HCT116 (cell line): ENCODE results near the gene CELA2B. TPM values are rescaled to one million over a fixed set of nuclear protein-coding genes. Genes with fewer than 3 reads are reported as not detected.

Source experiments
- ATAC-seq: fragments of 200-7000 bp; cut with Tn5 transposase; 2 replicates; pipeline ENCODE4 v1.9.1; 2020; ENCODE audit warnings: mild to moderate bottlenecking, moderate library complexity
- BruUV-seq: library from RNA; stranded (reverse); fragments of 400-500 nt; replicated peaks from 2 replicates; lab custom pipeline; 2021; lab: Mats Ljungman, UMichigan
- CTCF ChIA-PET: fragments of 300-600 bp; sonication (Branson Sonifier 250); formaldehyde crosslinking; loops from one replicate; lab custom pipeline; 2021; ENCODE audit warnings: antibody characterized with exemption; lab: Charles Lee
- POLR2A ChIA-PET: fragments of 300-600, 350-600 bp; sonication (Branson Sonifier 250); formaldehyde crosslinking; loops from one replicate; lab custom pipeline; 2021; ENCODE audit warnings: antibody characterized with exemption; lab: Charles Lee
- RAD21 ChIA-PET, 2 experiments: fragments of 300-600 bp; sonication (Branson Sonifier 250); formaldehyde crosslinking; loops; one replicate each; lab custom pipeline; 2023; ENCODE audit warnings: low total read pairs in 2 of 2; ENCODE audit not compliant: uncharacterized antibody in 2 of 2, unreplicated experiment in 2 of 2, low non-redundant PET in 1 of 2; lab: Charles Lee
- DNase-seq: peaks from one replicate; pipeline ENCODE4 v3.0.0-alpha.2; 2010; ENCODE audit warnings: low read depth, low spot score
- H2AFZ ChIP-seq: fragments of 200-600 bp; shearing (Covaris generic), sonication (generic); 2 replicates; pipeline ENCODE4 v1.6.1; 2017; ENCODE audit warnings: low read depth, mixed run types, mixed read lengths, antibody characterized with exemption, low read length; ENCODE audit not compliant: poor library complexity, severe bottlenecking
- H3K27ac ChIP-seq: 2 replicates; pipeline ENCODE4 v1.5.1; 2012; ENCODE audit warnings: low read depth, low read length
- H3K27me3 ChIP-seq: fragments of 200-600 bp; sonication (generic); 2 replicates; pipeline ENCODE4 v1.6.1; 2016; ENCODE audit warnings: mixed run types, low read length, mixed read lengths; ENCODE audit not compliant: insufficient read depth
- H3K36me3 ChIP-seq, 2 experiments: fragments of 200-500 bp in 1 of 2; fragments of 200-600 bp in 1 of 2; sonication (Bioruptor generic) in 1 of 2; sonication (generic) in 1 of 2; 2 replicates each; pipeline versions ENCODE4 v1.5.1 to v1.6.1; 2014 to 2016; ENCODE audit warnings: low read length in 2 of 2, inconsistent platforms in 1 of 2, mixed read lengths in 1 of 2, mixed run types in 1 of 2; ENCODE audit not compliant: insufficient read depth in 2 of 2, control insufficient read depth in 1 of 2
- H3K4me1 ChIP-seq, 2 experiments: fragments of 200-600 bp in 1 of 2; sonication (generic) in 1 of 2; 2 replicates each; pipeline versions ENCODE4 v1.5.1 to v1.6.1; 2012 to 2017; ENCODE audit warnings: low read length in 2 of 2, inconsistent platforms in 1 of 2, mild to moderate bottlenecking in 1 of 2, mixed read lengths in 1 of 2, mixed run types in 1 of 2, moderate library complexity in 1 of 2; ENCODE audit not compliant: insufficient read depth in 2 of 2, control insufficient read depth in 1 of 2
- H3K4me2 ChIP-seq: fragments of 200-600 bp; sonication (generic); 2 replicates; pipeline ENCODE4 v1.6.1; 2017; ENCODE audit warnings: mixed run types, low read length, mixed read lengths
- H3K4me3 ChIP-seq, 2 experiments: fragments of 200-600 bp in 1 of 2; sonication (generic) in 1 of 2; replicated peaks in 1 of 2; 2 replicates each; pipeline ENCODE4 v1.5.1; 2011 to 2016; ENCODE audit warnings: low read length in 2 of 2, control low read depth in 1 of 2, low read depth in 1 of 2, mild to moderate bottlenecking in 1 of 2, mixed read lengths in 1 of 2, mixed run types in 1 of 2
- H3K79me2 ChIP-seq: fragments of 200-600 bp; sonication (generic); 2 replicates; pipeline ENCODE4 v1.6.1; 2017; ENCODE audit warnings: mild to moderate bottlenecking, mixed run types, low read length, moderate library complexity, mixed read lengths; ENCODE audit not compliant: insufficient read depth
- H3K9ac ChIP-seq: fragments of 200-600 bp; sonication (generic); 2 replicates; pipeline ENCODE4 v1.6.1; 2016; ENCODE audit warnings: low read length, mixed read lengths
- H3K9me2 ChIP-seq: fragments of 200-600 bp; sonication (generic), shearing (Covaris generic); 2 replicates; pipeline ENCODE4 v1.6.1; 2017; ENCODE audit warnings: mixed run types, mild to moderate bottlenecking, moderate library complexity; ENCODE audit not compliant: insufficient read depth
- H3K9me3 ChIP-seq, 2 experiments: fragments of 200-500 bp in 1 of 2; fragments of 200-600 bp in 1 of 2; sonication (Bioruptor generic) in 1 of 2; sonication (generic) in 1 of 2; 2 replicates each; pipeline ENCODE4 v1.6.1; 2014 to 2017; ENCODE audit warnings: low read length in 2 of 2, mixed read lengths in 2 of 2, inconsistent platforms in 1 of 2, low read depth in 1 of 2, mild to moderate bottlenecking in 1 of 2, mixed run types in 1 of 2, moderate library complexity in 1 of 2; ENCODE audit not compliant: control insufficient read depth in 1 of 2, insufficient read depth in 1 of 2
- H4K20me1 ChIP-seq: fragments of 200-600 bp; sonication (generic), shearing (Covaris generic); 2 replicates; pipeline ENCODE4 v1.6.1; 2017; ENCODE audit warnings: mixed run types, mild to moderate bottlenecking, moderate library complexity; ENCODE audit not compliant: insufficient read depth
- CBX3 ChIP-seq: IDR thresholded peaks from 2 replicates; pipeline ENCODE4 v1.6.1; 2012; ENCODE audit warnings: low read depth
- EGR1 ChIP-seq: IDR thresholded peaks from 2 replicates; pipeline ENCODE4 v1.6.1; 2012; ENCODE audit warnings: low read depth
- EZH2 ChIP-seq: fragments of 200-600 bp; sonication (generic); IDR thresholded peaks from 2 replicates; pipeline ENCODE4 v1.6.1; 2017; ENCODE audit warnings: antibody characterized with exemption, mixed run types
- EZH2phosphoT487 ChIP-seq: fragments of 200-600 bp; IDR thresholded peaks from 2 replicates; pipeline ENCODE4 v1.6.1; 2018; ENCODE audit warnings: antibody characterized with exemption, borderline replicate concordance
- JUND ChIP-seq: IDR thresholded peaks from 2 replicates; pipeline ENCODE4 v1.6.1; 2012
- POLR2A ChIP-seq: IDR thresholded peaks from 2 replicates; pipeline ENCODE4 v1.7.0; 2011; ENCODE audit warnings: borderline replicate concordance; ENCODE audit not compliant: insufficient read depth, insufficient read length; ENCODE audit errors: extremely low read depth
- POLR2AphosphoS5 ChIP-seq: IDR thresholded peaks from 2 replicates; pipeline ENCODE4 v1.6.1; 2011; ENCODE audit warnings: mild to moderate bottlenecking, low read depth, low read length, moderate library complexity
- RAD21 ChIP-seq: IDR thresholded peaks from 2 replicates; pipeline ENCODE4 v1.6.1; 2012; ENCODE audit warnings: low read depth, mild to moderate bottlenecking
- SRF ChIP-seq: IDR thresholded peaks from 2 replicates; pipeline ENCODE4 v1.6.1; 2012; ENCODE audit warnings: low read depth
- YY1 ChIP-seq: IDR thresholded peaks from 2 replicates; pipeline ENCODE4 v1.6.1; 2011; ENCODE audit warnings: low read length, low read depth, moderate library complexity, mild to moderate bottlenecking; ENCODE audit not compliant: insufficient replicate concordance; ENCODE audit errors: extremely low read depth
- intact Hi-C: fragments of 100-400 bp; cut with micrococcal nuclease; formaldehyde crosslinking; loops from 2 replicates; pipeline ENCODE4 v1.10.0; 2022
- total RNA-seq: library from RNA; stranded (reverse); gene quantifications from one replicate; pipeline ENCODE4 v1.2.1, GENCODE V29; 2021; ENCODE audit not compliant: unreplicated experiment
- TF ChIP-seq, protein P1 (sequence below): IDR thresholded peaks from 2 replicates; pipeline ENCODE4 v1.6.1; 2011; ENCODE audit warnings: mild to moderate bottlenecking, low read length, moderate library complexity; ENCODE audit not compliant: insufficient replicate concordance; ENCODE audit errors: extremely low read depth
- TF ChIP-seq, protein P2 (sequence below): IDR thresholded peaks from 2 replicates; pipeline ENCODE4 v1.6.1; 2012
- TF ChIP-seq, protein P3 (sequence below): IDR thresholded peaks from 2 replicates; pipeline ENCODE4 v1.6.1; 2012; ENCODE audit warnings: low read depth

The CELA2B gene
- total RNA-seq, 1 experiment from 2014 or later, result not detected

DNA sequence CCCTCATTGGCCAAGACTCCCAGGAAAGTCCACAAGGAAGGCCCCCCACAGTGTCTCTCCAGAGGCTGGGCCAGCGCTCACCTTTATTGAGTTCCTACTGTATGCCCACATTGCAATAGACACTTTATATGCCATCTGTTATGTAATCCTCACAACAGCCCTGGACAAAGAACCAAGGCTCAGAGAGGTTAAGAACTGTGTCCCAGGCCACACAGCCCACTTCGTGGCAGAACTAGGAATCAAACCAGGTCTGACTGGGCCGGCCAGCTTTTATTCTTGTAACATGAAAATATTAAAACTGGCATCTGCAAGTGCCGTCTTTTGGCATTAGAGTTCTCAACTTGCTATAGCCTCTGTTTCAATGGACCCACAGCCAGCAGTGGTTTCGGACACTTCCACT is 33.1 kb upstream of the CELA2B start:
- H3K9me2 ChIP-seq, result no peaks in the 10 kb centered on the region
- no peaks in the 10 kb centered on the region for H3K4me1 ChIP-seq
- no peak overlapping the region for H3K4me3 ChIP-seq
- H3K9ac ChIP-seq, result no peak overlapping the region
- POLR2A ChIA-PET, result interaction anchor here (0.5 kb wide), 1 partner anchor 202 kb away, joined by 3 read pairs; no protein-coding TSS in a partner anchor
- intact Hi-C loops, result no loop called here
- H3K79me2 ChIP-seq, result no peaks in the 10 kb centered on the region
- no peak overlapping the region for H3K4me2 ChIP-seq
- CTCF ChIA-PET, result interaction anchor here (1.7 kb wide), 1 partner anchor 120 kb away, joined by 3 read pairs; no protein-coding TSS in a partner anchor
- no peak overlapping the region for H2AFZ ChIP-seq
- H3K9me3 ChIP-seq, result no peaks in the 10 kb centered on the region
- H4K20me1 ChIP-seq, result no peaks in the 10 kb centered on the region
- H3K27ac ChIP-seq, result no peak overlapping the region
- no peaks in the 10 kb centered on the region for H3K36me3 ChIP-seq
- no peak for ATAC-seq
- RAD21 ChIA-PET, result no interaction called here
- DNase-seq, result no peak
- H3K27me3 ChIP-seq, result no peaks in the 10 kb centered on the region
- TF ChIP-seq RAD21 (no peak), JUND (no peak), POLR2A (no peak), EZH2 (no peak)
- TF ChIP-seq, protein P1, sequence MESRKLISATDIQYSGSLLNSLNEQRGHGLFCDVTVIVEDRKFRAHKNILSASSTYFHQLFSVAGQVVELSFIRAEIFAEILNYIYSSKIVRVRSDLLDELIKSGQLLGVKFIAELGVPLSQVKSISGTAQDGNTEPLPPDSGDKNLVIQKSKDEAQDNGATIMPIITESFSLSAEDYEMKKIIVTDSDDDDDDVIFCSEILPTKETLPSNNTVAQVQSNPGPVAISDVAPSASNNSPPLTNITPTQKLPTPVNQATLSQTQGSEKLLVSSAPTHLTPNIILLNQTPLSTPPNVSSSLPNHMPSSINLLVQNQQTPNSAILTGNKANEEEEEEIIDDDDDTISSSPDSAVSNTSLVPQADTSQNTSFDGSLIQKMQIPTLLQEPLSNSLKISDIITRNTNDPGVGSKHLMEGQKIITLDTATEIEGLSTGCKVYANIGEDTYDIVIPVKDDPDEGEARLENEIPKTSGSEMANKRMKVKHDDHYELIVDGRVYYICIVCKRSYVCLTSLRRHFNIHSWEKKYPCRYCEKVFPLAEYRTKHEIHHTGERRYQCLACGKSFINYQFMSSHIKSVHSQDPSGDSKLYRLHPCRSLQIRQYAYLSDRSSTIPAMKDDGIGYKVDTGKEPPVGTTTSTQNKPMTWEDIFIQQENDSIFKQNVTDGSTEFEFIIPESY, result no peak
- TF ChIP-seq, all 23 proteins: peak for 0
- no TSS peak for BruUV-seq

DNA sequence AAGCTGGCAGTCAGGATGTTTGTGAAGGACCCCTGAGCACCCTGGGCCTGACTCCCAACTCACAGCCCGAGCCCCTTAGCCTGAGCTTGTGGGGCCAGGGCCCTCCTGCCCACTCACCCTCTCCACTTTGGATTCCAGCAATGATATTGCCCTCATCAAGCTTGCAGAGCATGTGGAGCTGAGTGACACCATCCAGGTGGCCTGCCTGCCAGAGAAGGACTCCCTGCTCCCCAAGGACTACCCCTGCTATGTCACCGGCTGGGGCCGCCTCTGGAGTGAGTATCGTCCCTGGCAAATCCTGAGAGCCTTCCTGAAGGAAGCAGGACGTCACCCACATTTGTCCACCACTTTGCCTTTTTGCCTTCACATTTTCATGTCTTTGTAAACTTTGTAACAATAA is 32.6 kb upstream of the CELA2B start:
- ChIA-PET POLR2A (no interaction called here), RAD21 (no interaction called here)
- Histone ChIP-seq H3K27ac (no peak overlapping the region), H3K9ac (no peak overlapping the region), H3K36me3 (no peaks in the 10 kb centered on the region), H4K20me1 (no peaks in the 10 kb centered on the region), H3K9me3 (no peaks in the 10 kb centered on the region), H3K27me3 (no peaks in the 10 kb centered on the region), H3K4me2 (no peak overlapping the region), H3K4me3 (no peak overlapping the region), H3K9me2 (no peaks in the 10 kb centered on the region), H3K4me1 (no peaks in the 10 kb centered on the region)
- intact Hi-C loops, result no loop called here
- no TSS peak for BruUV-seq
- DNase-seq (no peak), ATAC-seq (no peak)
- TF ChIP-seq CBX3 (no peak), JUND (no peak), POLR2AphosphoS5 (no peak), SRF (no peak), EZH2phosphoT487 (no peak), EZH2 (no peak), YY1 (no peak), EGR1 (no peak)
- TF ChIP-seq, protein P2, sequence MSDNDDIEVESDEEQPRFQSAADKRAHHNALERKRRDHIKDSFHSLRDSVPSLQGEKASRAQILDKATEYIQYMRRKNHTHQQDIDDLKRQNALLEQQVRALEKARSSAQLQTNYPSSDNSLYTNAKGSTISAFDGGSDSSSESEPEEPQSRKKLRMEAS, result no peak
- TF ChIP-seq, protein P3, sequence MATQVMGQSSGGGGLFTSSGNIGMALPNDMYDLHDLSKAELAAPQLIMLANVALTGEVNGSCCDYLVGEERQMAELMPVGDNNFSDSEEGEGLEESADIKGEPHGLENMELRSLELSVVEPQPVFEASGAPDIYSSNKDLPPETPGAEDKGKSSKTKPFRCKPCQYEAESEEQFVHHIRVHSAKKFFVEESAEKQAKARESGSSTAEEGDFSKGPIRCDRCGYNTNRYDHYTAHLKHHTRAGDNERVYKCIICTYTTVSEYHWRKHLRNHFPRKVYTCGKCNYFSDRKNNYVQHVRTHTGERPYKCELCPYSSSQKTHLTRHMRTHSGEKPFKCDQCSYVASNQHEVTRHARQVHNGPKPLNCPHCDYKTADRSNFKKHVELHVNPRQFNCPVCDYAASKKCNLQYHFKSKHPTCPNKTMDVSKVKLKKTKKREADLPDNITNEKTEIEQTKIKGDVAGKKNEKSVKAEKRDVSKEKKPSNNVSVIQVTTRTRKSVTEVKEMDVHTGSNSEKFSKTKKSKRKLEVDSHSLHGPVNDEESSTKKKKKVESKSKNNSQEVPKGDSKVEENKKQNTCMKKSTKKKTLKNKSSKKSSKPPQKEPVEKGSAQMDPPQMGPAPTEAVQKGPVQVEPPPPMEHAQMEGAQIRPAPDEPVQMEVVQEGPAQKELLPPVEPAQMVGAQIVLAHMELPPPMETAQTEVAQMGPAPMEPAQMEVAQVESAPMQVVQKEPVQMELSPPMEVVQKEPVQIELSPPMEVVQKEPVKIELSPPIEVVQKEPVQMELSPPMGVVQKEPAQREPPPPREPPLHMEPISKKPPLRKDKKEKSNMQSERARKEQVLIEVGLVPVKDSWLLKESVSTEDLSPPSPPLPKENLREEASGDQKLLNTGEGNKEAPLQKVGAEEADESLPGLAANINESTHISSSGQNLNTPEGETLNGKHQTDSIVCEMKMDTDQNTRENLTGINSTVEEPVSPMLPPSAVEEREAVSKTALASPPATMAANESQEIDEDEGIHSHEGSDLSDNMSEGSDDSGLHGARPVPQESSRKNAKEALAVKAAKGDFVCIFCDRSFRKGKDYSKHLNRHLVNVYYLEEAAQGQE, result no peak
- TF ChIP-seq, all 23 proteins: peak for 0
- no peaks in the 10 kb centered on the region for H3K79me2 ChIP-seq
- H2AFZ ChIP-seq, result no peak overlapping the region
- CTCF ChIA-PET, result interaction anchor here (1.7 kb wide), 1 partner anchor 120 kb away, joined by 3 read pairs; no protein-coding TSS in a partner anchor
